Mesodermal cell (in vitro differentiated cells): ENCODE results near the gene VEZT. TPM values are rescaled to one million over a fixed set of nuclear protein-coding genes. Genes with fewer than 3 reads are reported as not detected.
A peak's percentile ranks its signal among the peaks of the same experiment; 100 is the strongest.

Source experiments
- H3K27ac ChIP-seq: 2 replicates; pipeline ENCODE4 v1.7.0; 2013; ENCODE audit warnings: mild to moderate bottlenecking, low read depth, low read length, moderate library complexity; ENCODE audit not compliant: severe bottlenecking
- H3K36me3 ChIP-seq: 2 replicates; pipeline ENCODE4 v1.7.1; 2013; ENCODE audit warnings: mild to moderate bottlenecking, low read length, moderate library complexity; ENCODE audit not compliant: control insufficient read depth, insufficient read depth
- H3K4me1 ChIP-seq: one replicate; pipeline ENCODE4 v1.7.1; 2013; ENCODE audit warnings: mild to moderate bottlenecking, low read length; ENCODE audit not compliant: insufficient read depth, control insufficient read depth, poor library complexity, severe bottlenecking
- H3K4me3 ChIP-seq: 2 replicates; pipeline ENCODE4 v1.7.0; 2013; ENCODE audit warnings: low read length, control low read depth, mild to moderate bottlenecking; ENCODE audit not compliant: insufficient read depth, poor library complexity, severe bottlenecking; ENCODE audit errors: extremely low read depth
- H3K9me3 ChIP-seq: 2 replicates; pipeline ENCODE4 v1.7.1; 2013; ENCODE audit warnings: mild to moderate bottlenecking, low read length, moderate library complexity; ENCODE audit not compliant: control insufficient read depth
- WGBS, 2 experiments: methylation state at CpG; one replicate each; pipeline ENCODE4 v1.1.5; 2013; ENCODE audit warnings: missing lambda C conversion rate in 2 of 2; ENCODE audit not compliant: insufficient coverage in 2 of 2; 5-methylcytosine and 5-hydroxymethylcytosine counted together
- polyA plus RNA-seq, 2 experiments: library from polyadenylated mRNA; stranded (reverse); fragments of 50-300 nt; gene quantifications; one replicate each; pipeline ENCODE4 v1.2.3, GENCODE V29; 2013

Gene VEZT, protein sequence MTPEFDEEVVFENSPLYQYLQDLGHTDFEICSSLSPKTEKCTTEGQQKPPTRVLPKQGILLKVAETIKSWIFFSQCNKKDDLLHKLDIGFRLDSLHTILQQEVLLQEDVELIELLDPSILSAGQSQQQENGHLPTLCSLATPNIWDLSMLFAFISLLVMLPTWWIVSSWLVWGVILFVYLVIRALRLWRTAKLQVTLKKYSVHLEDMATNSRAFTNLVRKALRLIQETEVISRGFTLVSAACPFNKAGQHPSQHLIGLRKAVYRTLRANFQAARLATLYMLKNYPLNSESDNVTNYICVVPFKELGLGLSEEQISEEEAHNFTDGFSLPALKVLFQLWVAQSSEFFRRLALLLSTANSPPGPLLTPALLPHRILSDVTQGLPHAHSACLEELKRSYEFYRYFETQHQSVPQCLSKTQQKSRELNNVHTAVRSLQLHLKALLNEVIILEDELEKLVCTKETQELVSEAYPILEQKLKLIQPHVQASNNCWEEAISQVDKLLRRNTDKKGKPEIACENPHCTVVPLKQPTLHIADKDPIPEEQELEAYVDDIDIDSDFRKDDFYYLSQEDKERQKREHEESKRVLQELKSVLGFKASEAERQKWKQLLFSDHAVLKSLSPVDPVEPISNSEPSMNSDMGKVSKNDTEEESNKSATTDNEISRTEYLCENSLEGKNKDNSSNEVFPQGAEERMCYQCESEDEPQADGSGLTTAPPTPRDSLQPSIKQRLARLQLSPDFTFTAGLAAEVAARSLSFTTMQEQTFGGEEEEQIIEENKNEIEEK
- polyA plus RNA-seq (2013, experiment 1 of 2) = 52.9 TPM
- polyA plus RNA-seq (2013, experiment 2 of 2) = 53.5 TPM

DNA sequence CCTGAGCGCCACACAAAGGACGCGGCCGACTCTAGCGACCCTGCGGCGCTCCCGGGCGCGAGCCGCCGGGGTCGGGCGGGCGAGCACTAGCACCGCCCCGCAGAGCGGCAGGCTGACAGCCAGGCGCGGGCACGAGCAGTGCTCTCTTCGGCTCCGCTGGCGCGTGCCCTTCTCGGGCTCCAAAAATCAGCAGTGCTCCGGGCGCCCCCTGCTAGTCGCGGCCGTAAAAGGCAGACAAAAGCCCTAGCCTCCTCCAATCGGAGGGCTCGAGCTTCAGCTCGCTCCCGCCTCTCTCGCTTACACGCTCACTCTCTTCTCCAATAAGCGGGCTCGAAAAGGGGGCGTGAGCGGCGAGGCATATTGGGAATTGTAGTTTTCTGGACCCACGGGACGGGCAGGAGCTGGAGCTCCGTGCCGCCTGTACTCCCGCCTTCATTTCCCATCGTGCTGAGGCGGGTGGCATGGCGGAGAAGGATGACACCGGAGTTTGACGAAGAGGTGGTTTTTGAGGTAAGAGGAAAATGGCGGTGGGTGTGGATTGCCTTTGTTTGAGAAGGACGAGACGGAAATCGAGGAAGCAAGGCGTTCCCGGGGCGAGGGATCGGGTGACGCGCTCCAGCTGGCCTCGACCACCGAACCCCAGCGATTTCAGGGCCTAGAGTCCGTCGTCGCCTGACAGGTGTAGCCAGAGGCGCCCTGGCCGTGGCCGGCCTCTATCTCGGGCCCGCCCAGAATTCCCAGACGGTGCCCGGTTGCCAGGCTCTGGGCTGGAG is at the start of gene VEZT, which contains the start of gene FGD6:
TSS of gene VEZT (plus strand) at position 431 of the 773 bp plus-strand sequence. CDS start at position 475, 44 bp downstream.
TSS of gene FGD6 (minus strand) at position 91 of the 773 bp plus-strand sequence. CDS start 227 bp downstream, outside the sequence.
- Histone ChIP-seq H3K4me1 (no peaks in the 10 kb centered on the region), H3K4me3 (peak within 1 kb of the TSS; percentile 85), H3K36me3 (peaks cover 5% of the 10 kb centered on the region), H3K27ac (peak within 1 kb of the TSS; percentile 93), H3K9me3 (no peaks in the 10 kb centered on the region)
- WGBS, 2 experiments = 0% methylated on average over 54 to 64 of the region's 75 CpGs

DNA sequence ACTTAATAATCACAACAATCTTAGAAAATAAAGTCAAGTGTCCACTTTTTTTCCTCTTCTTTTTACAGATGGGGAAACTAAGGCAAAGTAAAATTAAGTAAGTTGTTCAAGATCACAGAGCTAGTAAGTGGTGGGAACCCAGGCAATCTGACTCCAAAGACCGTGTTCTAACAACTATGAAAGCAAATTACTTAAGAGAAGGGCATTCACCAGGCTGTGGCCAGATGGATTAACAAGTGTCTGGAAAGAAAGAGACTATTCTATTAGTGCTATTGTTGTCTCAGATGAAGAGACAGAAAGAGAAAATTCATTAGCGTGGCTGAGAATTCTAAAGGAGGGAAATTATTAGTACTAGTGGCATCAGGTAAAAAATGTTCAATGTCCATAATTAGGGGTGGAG is 48.9 kb upstream of the VEZT start:
- H3K4me1 ChIP-seq = peaks cover 6% of the 10 kb centered on the region

DNA sequence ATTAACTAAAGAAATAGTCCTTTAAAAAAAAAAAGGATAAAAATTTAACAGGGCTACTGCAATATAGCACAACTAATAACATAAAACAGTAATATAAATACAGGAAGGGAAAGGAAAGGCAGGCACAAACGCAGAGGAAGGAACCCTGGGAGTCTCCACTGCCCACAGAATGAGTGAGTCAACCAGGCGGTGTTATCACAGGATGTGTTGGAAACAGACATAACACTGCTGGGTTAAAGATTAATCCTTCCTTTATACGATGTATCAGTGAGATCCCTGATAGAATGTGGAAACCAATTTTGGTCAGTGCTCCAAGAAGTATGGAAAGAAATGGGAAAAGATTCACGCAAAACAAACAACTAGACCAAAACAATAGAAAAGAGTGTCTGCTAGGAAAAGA is 48.2 kb upstream of the VEZT start:
- H3K4me1 ChIP-seq = peaks cover 9% of the 10 kb centered on the region
- 63 to 73% methylated on average over 2 to 3 of the region's 4 CpGs for WGBS, 2 experiments
- peak overlapping the region; percentile 59 for H3K27ac ChIP-seq
- peaks cover 29% of the 10 kb centered on the region for H3K36me3 ChIP-seq
- H3K4me3 ChIP-seq = no peak overlapping the region
- no peaks in the 10 kb centered on the region for H3K9me3 ChIP-seq

More for the DNA sequence above, 48.9 kb upstream of the VEZT start:
- H3K4me3 ChIP-seq = no peak overlapping the region
- 86 to 93% methylated on average over 1 to 2 of the region's 2 CpGs for WGBS, 2 experiments
- no peak overlapping the region for H3K27ac ChIP-seq
- H3K9me3 ChIP-seq = no peaks in the 10 kb centered on the region
- peaks cover 29% of the 10 kb centered on the region for H3K36me3 ChIP-seq

DNA sequence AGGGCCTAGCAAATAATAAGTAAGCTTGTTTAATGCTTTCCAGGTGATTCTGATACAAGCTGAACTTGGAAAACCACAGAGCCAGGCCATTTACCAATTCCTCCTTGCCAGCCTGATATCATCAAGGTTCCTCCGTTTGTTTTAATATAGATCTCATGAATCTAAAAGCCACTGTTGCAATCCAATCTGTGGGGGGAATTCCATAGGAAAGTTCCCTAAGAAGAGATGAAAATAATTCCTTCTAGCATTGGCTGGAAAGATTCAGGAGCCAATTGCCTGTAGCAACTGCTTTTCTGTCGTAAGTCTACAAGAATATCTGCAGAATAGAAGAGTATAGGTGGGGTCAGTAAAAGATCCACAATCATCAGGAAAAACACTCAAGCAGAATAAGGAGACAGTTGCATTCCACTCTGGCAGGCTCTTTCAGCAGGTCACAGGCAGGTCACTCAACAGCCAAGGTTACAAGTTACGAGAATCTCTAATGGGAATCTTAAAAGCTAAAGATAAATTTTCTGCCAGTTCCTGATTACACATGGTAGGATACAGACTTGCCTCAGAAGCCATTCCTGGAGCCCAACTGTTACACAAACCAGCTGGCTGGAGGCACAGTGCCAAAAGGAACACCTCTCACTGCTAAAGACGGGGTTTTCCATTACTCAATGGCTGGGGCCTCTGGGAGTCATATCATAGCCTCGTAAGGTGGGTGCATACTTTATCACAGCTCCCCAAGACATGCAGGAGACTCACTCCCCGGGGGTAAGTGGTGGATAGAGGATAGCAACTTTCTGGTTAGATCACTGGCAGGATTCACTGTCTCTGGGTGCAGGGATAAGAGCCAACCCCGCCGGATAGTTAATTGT is 44.0 kb upstream of the VEZT start:
- Histone ChIP-seq H3K4me1 (peaks cover 15% of the 10 kb centered on the region), H3K36me3 (peaks cover 25% of the 10 kb centered on the region), H3K9me3 (no peaks in the 10 kb centered on the region), H3K4me3 (no peak overlapping the region), H3K27ac (no peak overlapping the region)
- 91 to 97% methylated on average over 4 of the region's 8 CpGs for WGBS, 2 experiments

DNA sequence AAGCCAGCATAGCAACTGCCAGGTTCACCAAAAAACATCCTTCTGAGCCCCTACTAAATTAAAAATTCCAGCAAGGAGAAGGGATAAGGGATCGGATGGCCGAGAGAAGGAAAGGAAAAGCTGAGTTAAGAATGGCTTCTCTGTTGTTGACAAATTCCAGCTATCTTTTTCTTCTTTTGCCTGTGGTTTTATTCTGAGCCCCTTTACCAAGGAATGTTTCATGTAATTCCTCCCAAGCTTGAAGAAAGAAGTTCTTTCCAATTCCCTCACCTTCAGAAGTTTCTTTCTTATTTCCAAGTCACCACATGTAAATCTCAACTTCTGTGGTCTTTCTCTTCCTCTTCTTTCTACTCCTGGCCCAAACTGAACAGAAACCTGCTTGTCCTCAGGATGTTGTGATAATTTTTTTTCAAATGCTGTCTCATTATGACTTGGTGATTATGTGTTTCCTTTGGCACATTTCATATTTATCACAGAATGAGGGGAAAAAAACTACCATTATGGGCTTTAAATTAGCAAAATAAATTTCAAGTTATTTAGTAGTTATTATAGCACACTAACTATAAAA is 40.3 kb upstream of the VEZT start:
- Histone ChIP-seq H3K4me1 (peaks cover 16% of the 10 kb centered on the region), H3K4me3 (no peak overlapping the region), H3K36me3 (peaks cover 13% of the 10 kb centered on the region), H3K9me3 (no peaks in the 10 kb centered on the region), H3K27ac (peak overlapping the region; percentile 50)
- WGBS, 2 experiments = no CpG with 5 or more reads among the region's 2 CpGs

DNA sequence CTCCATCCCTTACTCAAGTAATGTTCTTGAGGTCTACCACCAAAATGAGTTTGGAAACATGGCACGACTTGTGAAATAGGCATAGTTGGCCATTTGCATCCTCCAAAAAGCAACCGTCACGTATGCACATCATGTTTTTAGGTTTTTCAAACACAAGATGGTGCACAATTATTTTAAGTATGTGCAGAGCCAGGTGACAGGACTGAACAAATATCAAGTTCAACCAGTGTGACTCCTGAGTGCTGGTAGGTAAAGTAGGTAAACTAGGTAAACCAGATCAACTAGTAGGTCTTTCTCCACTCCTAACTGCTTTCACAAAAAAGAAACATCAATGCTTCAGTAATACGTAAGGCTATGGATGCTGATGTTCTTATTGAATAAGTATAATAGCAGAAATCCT is 39.5 kb upstream of the VEZT start:
- no peaks in the 10 kb centered on the region for H3K9me3 ChIP-seq
- H3K36me3 ChIP-seq = peaks cover 8% of the 10 kb centered on the region
- H3K4me1 ChIP-seq = peaks cover 21% of the 10 kb centered on the region
- H3K4me3 ChIP-seq = no peak overlapping the region
- no peak overlapping the region for H3K27ac ChIP-seq
- no CpG with 5 or more reads among the region's 4 CpGs for WGBS, 2 experiments

DNA sequence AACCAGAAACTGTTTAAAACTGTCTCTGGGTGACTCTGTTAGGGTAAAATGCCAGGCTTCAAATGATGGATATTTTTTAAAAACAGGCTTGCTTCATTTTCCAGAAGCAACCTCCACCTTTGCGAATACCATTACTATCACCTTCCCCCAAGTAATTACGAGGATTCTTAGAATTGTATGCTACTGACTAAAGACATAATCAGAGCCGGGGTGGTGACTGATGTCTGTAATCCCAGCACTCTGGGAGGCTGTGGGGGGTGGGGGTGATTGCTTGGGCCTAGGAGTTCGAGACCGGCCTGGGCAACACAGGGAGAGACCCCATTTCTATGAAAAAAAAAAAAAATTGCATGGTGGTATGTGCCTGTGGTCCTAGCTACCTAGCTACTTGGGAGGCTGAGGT is 38.6 kb upstream of the VEZT start:
- Histone ChIP-seq H3K4me1 (peaks cover 20% of the 10 kb centered on the region), H3K27ac (no peak overlapping the region), H3K9me3 (no peaks in the 10 kb centered on the region), H3K36me3 (peaks cover 12% of the 10 kb centered on the region), H3K4me3 (no peak overlapping the region)
- WGBS, 2 experiments = 83 to 93% methylated on average over 1 to 2 of the region's 5 CpGs

DNA sequence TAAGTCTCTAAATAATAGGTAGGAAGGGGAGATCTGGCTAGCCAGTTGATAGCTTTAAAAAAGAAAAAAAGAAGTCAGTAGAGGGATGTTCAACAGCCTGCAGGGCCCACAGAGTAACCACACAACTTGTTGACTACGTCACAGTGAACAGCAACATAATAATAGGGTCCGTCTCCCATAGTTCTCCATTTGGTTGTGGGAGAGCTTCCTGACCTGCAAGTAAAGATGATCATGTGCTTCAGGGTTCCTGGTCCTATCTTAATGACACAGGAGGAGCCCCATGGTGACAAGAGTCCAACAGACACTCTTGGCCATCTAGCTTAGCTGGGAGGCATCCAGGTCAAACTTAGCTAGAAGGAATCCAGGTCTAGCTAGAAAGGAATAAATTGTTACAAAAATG is 36.5 kb upstream of the VEZT start:
- Histone ChIP-seq H3K9me3 (no peaks in the 10 kb centered on the region), H3K27ac (no peak overlapping the region), H3K4me1 (peaks cover 20% of the 10 kb centered on the region), H3K4me3 (no peak overlapping the region), H3K36me3 (peaks cover 16% of the 10 kb centered on the region)
- WGBS, 2 experiments = 82 to 83% methylated on average over 1 to 2 of the region's 2 CpGs

DNA sequence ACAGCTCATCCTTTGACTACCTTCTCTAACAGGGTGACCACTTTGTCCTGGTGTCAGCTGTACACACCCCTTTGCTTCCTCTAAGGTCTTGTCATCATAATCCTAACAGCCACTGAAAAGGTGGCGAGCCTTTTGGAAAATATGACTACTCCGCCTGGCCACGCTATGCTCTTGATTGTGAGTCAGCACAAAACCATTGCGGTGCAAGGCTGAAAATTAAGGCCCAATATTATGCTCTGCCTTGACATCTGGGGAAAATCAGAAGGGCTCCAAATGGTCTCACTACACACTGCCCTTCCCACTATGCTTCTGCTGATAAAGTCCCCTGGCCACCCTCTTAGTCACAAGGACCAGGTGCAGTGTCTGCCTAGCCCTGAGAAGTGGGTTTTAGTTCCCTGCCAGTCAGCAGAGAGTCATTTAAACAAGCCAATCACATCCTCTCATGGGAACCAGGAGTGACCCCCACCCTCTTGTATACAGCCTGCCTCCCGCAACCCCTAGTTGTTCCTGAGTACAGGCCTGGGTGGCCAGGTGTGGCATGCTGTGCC is 34.7 kb upstream of the VEZT start:
- Histone ChIP-seq H3K27ac (peak overlapping the region; percentile 18), H3K4me1 (peaks cover 14% of the 10 kb centered on the region), H3K4me3 (no peak overlapping the region), H3K9me3 (no peaks in the 10 kb centered on the region), H3K36me3 (peaks cover 20% of the 10 kb centered on the region)
- WGBS, 2 experiments = 80 to 100% methylated on average over 4 to 5 of the region's 5 CpGs
